ENCODE results near the gene SELENOO. TPM values are rescaled to one million over a fixed set of nuclear protein-coding genes. Genes with fewer than 3 reads are reported as not detected.

Gene SELENOO
- total RNA-seq, 1 donor from 2014 or later, result 23.8 TPM

- Mint-ChIP-seq H3K4me3 (no peak overlapping the region), H3K9me3 (no peaks in the 10 kb centered on the region), H3K4me1 (ENCODE audit: unreplicated experiment) (peaks cover 5% of the 10 kb centered on the region), H3K27me3 (peaks cover 28% of the 10 kb centered on the region), H3K27ac (no peak overlapping the region), H3K36me3 (no peaks in the 10 kb centered on the region)
- TF ChIP-seq CTCF (conservative IDR thresholded peaks at IDR 0.05), result no peak
- no peak for DNase-seq (ENCODE audit: extremely low spot score, unreplicated experiment)
Measured at GRCh38 chr22:50264946-50265669, 64.3 kb downstream of the SELENOO start.

- DNase-seq (ENCODE audit: extremely low spot score, unreplicated experiment), result no peak
- no peak overlapping the region for H3K27ac Mint-ChIP-seq
- TF ChIP-seq CTCF (conservative IDR thresholded peaks at IDR 0.05), result no peak
- peaks cover 5% of the 10 kb centered on the region for H3K4me1 Mint-ChIP-seq (ENCODE audit: unreplicated experiment)
- H3K27me3 Mint-ChIP-seq, result peaks cover 27% of the 10 kb centered on the region
- H3K4me3 Mint-ChIP-seq, result no peak overlapping the region
- H3K9me3 Mint-ChIP-seq, result no peaks in the 10 kb centered on the region
- no peaks in the 10 kb centered on the region for H3K36me3 Mint-ChIP-seq
Measured at GRCh38 chr22:50266994-50267393, 66.2 kb downstream of the SELENOO start.

Other genes with a start within 250 kb of the SELENOO start
- gene PIM3, start 240.2 kb upstream of the SELENOO start, total RNA-seq (ENCODE audit: low replicate concordance), result 36.7 and 58.6 TPM in 2 replicates
- 0.10 TPM in 1 of 2 replicates, not detected in the other for gene IL17REL, start 188.2 kb upstream of the SELENOO start, total RNA-seq (ENCODE audit: low replicate concordance)
- not detected in 2 replicates for gene TTLL8, start 142.7 kb upstream of the SELENOO start, total RNA-seq (ENCODE audit: low replicate concordance)
- gene MLC1, start 115.6 kb upstream of the SELENOO start, total RNA-seq (ENCODE audit: low replicate concordance), result 0.19 TPM in 1 of 2 replicates, not detected in the other
- gene MOV10L1, start 111.0 kb upstream of the SELENOO start, total RNA-seq (ENCODE audit: low replicate concordance), result 0.10 and 0.19 TPM in 2 replicates
- 3.0 and 9.3 TPM in 2 replicates for gene PANX2, start 30.3 kb upstream of the SELENOO start, total RNA-seq (ENCODE audit: low replicate concordance)
- gene TRABD, start 15.1 kb upstream of the SELENOO start, total RNA-seq (ENCODE audit: low replicate concordance), result 33.8 and 37.7 TPM in 2 replicates
- 43.0 and 51.4 TPM in 2 replicates for gene TUBGCP6, start 44.0 kb downstream of the SELENOO start, total RNA-seq (ENCODE audit: low replicate concordance)
- gene HDAC10, start 50.3 kb downstream of the SELENOO start, total RNA-seq (ENCODE audit: low replicate concordance), result 29.5 and 37.1 TPM in 2 replicates
- 11.4 and 31.3 TPM in 2 replicates for gene MAPK12, start 60.7 kb downstream of the SELENOO start, total RNA-seq (ENCODE audit: low replicate concordance)
- gene MAPK11, start 69.4 kb downstream of the SELENOO start, total RNA-seq (ENCODE audit: low replicate concordance), result 4.0 and 7.4 TPM in 2 replicates
- 352 and 500 TPM in 2 replicates for gene PLXNB2, start 106.6 kb downstream of the SELENOO start, total RNA-seq (ENCODE audit: low replicate concordance)
- 22.1 and 25.6 TPM in 2 replicates for gene DENND6B, start 126.0 kb downstream of the SELENOO start, total RNA-seq (ENCODE audit: low replicate concordance)
- 56.4 and 62.8 TPM in 2 replicates for gene PPP6R2, start 142.3 kb downstream of the SELENOO start, total RNA-seq (ENCODE audit: low replicate concordance)